Measurements from ENCODE around the gene SPSB4.

DNA sequence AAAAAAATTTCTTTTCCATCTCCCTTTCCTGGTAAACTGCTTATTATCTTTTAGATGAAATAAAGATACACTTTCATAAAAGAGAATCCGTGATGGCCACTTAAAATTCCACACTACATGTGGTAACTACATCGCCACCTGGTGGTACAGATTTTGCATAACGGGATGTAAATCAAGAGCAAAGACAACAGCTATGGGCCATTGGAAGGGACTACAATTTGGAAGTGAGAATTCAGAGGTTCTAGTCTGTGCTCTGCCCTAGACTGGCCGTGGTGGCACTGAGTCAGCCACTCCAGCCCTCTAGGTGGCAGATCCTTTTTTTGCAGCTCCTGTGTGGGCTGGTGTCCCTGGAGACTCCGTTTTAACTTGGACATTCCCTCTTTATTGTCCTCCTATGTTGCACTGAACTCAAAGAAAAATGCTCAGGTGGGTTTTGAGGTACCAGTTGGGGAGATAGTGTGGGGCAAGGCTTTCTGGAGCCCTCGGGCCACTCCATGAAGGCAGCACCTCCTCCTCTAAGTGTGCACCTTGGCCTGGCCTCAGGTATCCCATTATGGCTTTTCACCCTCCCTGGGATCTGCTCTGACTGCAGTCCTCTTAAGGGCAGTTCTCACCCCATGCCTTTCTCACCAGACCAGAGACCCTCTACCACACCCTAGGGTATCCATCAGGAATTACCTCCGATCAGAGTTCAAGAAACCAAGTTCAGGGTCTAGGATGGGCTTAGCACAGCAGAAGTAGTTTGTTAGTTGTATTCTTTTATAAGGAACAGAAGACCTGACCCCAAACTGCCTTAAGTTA is 54.9 kb downstream of the SPSB4 start:
- TF ChIP-seq, protein P1, sequence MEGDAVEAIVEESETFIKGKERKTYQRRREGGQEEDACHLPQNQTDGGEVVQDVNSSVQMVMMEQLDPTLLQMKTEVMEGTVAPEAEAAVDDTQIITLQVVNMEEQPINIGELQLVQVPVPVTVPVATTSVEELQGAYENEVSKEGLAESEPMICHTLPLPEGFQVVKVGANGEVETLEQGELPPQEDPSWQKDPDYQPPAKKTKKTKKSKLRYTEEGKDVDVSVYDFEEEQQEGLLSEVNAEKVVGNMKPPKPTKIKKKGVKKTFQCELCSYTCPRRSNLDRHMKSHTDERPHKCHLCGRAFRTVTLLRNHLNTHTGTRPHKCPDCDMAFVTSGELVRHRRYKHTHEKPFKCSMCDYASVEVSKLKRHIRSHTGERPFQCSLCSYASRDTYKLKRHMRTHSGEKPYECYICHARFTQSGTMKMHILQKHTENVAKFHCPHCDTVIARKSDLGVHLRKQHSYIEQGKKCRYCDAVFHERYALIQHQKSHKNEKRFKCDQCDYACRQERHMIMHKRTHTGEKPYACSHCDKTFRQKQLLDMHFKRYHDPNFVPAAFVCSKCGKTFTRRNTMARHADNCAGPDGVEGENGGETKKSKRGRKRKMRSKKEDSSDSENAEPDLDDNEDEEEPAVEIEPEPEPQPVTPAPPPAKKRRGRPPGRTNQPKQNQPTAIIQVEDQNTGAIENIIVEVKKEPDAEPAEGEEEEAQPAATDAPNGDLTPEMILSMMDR (IDR thresholded peaks at IDR 0.05), result peak; percentile 85
- TF ChIP-seq POLR2AphosphoS5 (IDR thresholded peaks at IDR 0.05; ENCODE audit: low read depth, low read length), result no peak
- TF ChIP-seq SIN3A (IDR thresholded peaks at IDR 0.05; ENCODE audit: borderline replicate concordance, insufficient read depth, low read depth, low read length), result no peak
- no peak for TF ChIP-seq TCF7L2 (IDR thresholded peaks at IDR 0.05; ENCODE audit: low read depth, low read length)
